GM18907 (cell line): ENCODE measurements around the gene USP36.
"Not testable (repeated sequence)": the region's sequence is repeated elsewhere in the genome, so short reads cannot be mapped to it uniquely, and the experiment has no call there.

Experiments used
- ATAC-seq: cut with Tn5 transposase; IDR thresholded peaks from one replicate; pipeline ENCODE4 v1.9.1; 2021; ENCODE audit warnings: mild to moderate bottlenecking, moderate library complexity; ENCODE audit not compliant: unreplicated experiment

USP36 gene

DNA sequence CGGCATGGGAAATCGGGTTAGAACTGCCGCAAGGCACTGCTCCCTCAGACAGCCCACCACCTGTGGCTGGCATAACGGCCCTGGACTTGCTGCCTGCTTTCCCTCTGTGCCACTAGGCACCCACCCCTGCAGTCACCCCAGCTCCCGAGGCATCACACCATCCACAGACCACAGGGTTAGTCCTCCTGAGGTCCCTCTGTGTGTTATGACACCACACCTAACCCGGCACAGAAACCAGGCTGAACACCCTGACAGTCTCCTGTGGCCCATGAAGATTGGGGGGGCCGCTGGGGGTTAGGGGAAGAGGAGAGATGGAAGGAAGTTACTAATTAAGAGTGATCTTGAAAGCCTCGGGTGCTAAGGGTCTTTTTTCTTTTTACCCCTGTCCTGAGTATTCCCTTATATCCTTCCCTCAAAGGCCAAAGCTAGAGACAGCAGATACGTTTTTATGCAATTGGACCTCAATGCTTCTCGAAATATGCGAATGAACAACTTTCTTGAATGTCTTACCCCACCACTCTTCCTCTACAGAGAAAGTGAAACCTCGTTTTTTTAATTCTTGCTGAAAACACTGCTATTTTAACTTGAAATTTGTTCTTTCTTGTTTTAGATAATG, 65.5 kb downstream of the USP36 start:
- ATAC-seq, result peak; percentile 41

- no peak for ATAC-seq
Measured at GRCh38 chr17:78774453-78774852, 66.2 kb downstream of the USP36 start.

GRCh38 chr17:78771758-78772382, 68.7 kb downstream of the USP36 start:
- no peak for ATAC-seq

- no peak for ATAC-seq
Measured at GRCh38 chr17:78769196-78769773, 71.3 kb downstream of the USP36 start.

- no peak for ATAC-seq
Measured at GRCh38 chr17:78767806-78768205, 72.8 kb downstream of the USP36 start.

- no peak for ATAC-seq
Measured at GRCh38 chr17:78766743-78767294, 73.8 kb downstream of the USP36 start.

DNA sequence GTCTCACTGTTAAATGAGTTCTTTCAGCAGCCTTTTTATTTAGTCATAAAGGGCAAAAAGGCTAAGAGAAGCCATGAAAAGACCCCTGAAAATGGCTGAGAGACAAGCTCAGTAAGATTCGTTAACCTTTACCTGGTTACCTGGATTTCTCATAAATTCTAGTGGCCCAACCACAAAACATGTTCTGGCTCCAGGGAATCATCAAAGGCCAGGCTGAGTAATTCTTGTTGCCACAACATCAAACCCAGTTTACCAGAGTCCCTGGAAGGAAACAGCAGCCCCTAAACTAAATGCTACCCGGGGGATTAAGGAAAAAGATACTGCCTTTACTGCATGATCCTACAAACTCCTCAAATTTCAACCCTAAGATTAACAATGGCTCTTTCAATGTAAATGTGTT, 74.4 kb downstream of the USP36 start:
- no peak for ATAC-seq

DNA sequence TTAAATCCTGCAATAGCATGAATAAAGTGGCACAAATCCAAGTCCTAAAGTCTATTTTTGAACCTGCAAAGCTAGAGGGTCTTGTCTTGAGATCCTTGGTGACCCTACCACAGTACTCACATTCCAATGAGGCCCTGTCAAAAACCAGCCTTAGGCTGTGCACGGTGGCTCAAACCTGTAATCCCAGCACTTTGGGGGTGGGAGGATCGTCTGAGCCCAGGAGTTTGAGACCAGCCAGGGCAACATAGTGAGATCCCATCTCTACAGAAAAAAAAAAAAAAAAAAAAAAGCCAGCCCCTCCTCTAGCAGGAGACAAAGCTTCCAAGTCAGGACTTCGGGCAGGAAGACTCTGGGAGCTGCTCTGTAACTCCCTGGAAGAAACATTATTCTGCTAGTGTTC, 74.8 kb downstream of the USP36 start:
- ATAC-seq, result no peak

DNA sequence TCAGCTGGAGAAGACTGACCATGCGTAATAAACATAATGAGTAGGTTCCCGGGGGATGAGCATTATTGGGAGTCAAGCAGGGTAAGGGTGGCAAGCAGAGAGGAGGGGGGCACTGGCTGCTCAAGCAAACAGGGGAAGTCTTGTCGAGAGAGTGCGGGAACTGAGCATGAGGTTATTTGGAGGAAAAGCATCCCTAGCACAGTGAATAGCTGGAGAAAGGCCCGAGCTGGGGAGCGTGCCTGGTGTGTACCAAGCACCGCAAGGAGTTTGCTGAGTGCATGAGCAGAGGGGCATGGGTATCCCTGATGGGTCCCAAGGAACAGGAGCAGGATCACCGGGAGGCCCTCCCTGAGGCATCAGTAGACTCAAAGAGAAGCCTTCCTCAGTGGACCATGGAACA, 75.7 kb downstream of the USP36 start:
- no peak for ATAC-seq

DNA sequence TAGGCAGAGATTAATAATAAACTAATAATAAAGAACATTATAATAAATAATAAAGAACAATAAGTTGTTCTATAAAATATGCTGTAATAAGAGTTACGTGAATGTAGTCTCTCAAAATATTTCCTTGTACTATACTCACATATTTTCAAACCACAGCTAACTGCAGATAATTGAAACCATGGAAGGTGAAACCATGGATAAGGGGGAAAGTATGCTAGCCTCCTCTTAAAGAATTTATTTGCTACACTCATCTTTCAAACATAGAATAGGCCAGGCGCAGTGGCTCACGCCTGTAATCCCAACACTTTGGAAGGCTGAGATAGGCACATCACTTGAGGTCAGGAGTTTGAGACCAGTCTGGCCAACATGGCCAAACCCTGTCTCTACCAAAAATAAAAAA, 77.1 kb downstream of the USP36 start:
- no peak for ATAC-seq

- ATAC-seq, result no peak
Measured at GRCh38 chr17:78761789-78762406, 78.7 kb downstream of the USP36 start.

DNA sequence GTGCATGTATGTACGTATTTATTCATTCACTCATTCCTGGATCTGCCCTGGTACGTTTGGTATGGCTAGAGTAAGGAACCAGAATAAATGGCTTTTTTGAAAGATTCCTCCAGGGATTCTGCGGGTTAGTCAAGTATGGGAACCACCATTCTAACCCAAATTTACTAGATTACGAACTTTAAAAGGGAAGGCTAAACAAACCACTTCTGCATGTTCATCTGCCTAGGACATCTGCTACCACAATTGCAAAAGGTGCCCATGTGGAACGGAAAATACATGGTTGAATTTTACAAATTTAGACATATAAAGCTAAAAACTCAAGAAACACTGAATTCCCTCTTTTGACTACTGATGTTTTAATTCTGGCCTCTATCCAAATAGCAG, 80.7 kb downstream of the USP36 start:
- no peak for ATAC-seq

DNA sequence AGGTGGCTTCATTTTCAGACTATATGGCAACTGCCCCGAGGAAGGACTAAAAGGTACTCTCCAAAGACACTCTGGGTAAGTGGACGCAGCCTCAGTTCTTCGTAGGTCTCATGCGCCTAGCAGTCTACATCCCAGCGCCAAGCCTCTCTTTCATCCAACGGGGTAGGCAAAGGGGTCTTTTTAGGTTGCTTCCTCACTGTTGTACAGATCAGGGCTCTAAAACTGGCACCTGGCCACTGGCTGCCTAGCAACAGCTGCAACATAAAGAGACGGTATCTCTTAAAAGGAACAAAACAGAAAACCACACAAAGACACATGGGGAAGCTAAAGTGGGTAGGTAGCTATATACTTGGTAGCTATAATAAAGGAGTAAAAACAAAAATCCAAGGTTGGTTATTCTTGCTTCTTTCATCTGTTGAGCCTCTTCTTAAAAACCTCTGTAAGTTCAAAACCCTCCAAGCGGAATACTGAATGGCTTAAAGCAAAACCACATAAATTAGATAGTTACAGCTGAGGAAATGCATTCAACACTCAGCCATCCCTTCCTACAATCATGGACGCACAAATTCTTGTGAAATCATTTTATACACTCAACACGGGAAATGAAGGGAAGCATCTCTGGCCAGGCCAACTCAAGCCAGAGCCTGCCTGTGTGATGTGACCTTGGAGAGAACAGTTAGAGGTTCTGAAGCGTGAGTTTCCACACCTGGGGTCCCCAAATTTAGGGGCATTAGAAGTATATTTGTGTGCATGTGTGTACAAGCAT, 81.2 kb downstream of the USP36 start:
- ATAC-seq, result peak; percentile 78

DNA sequence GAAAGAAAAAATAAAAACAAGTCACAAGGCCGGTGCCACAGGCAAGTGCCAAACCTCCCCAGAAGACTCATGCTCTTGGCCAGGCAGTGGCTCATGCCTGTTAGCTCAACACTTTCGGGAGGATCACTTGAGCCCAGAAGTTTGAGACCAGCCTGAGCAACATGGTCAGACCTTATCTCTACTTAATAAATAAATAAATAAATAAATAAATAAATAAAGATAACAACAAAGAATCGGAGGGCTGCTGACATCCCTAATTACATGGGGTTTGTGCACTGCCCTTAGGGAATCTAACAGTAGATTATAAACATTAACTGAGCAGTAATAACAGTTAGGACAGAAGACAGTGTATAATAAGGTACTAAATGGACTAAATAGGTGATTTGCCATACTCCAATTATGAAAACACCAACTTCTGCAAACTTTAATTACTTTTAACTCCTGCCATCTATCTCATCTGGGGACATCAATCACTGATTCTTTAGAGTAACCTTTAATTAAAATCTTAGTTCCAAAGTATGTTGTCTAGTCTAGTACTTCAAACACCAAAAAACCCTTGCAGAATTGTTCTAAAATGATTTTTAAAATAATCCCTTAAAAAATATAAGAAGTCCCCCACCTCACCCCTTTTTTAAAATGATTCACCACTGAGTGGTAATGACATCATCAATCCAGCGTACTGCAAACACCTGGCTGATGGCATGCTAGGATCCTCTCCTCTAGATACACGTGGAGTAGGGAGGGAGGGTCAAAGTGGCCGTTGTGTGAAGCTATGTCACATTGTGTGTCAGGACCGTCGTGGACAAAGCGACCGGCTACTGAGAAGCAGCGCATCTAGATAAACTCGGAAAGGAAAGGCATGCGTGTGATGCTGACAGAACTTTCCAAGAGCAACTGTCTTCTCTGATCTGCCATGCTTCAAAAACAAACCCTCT, 87.0 kb downstream of the USP36 start:
- ATAC-seq, result no peak

DNA sequence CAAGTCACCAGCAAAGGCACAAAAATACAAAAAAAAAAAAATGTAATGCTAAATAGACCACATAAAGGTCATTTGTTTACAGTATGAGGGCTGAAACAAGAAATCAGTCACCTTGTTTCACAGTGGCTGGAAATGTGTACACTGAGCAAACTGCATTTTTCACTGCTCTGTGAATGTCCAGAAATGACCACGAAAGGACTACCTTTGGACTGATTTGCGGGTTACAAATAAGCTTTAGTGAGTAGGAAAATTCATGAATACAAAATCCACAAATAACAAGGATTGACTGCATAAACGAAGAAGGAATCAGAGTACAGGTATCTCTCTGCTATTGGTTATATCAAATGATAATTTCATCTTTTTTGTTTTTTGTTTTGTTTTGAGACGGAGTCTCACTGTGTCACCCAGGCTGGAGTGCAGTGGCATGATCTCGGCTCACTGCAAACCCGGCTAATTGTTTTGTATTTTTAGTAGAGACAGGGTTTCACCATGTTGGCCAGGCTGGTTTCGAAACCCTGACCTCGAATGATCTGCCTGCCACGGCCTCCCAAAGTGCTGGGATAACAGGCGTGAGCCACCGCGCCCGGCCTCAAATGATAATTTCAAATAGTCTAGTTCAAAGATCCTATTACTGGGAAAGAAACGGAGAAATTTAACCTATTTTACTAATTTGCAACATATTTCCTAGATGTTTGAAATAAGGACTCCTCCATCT, 89.0 kb downstream of the USP36 start:
- ATAC-seq, result no peak

GRCh38 chr17:78751000-78751399, 89.6 kb downstream of the USP36 start:
- ATAC-seq, result not testable (repeated sequence)

- ATAC-seq, result peak; percentile 37
Measured at GRCh38 chr17:78748730-78749317, 91.8 kb downstream of the USP36 start.

GRCh38 chr17:78748048-78748729, 92.4 kb downstream of the USP36 start:
- ATAC-seq, result peak; percentile 68
